ENCODE data around the gene LRRTM4.

- no peak for TF ChIP-seq HDAC2 (IDR thresholded peaks at IDR 0.05)
- TF ChIP-seq CTCF (IDR thresholded peaks at IDR 0.05) = no peak
- TF ChIP-seq HOXA7 (CRISPR knock-in tag; IDR thresholded peaks at IDR 0.05) = no peak
Observed at GRCh38 chr2:77099961-77100360, 422.2 kb downstream of the LRRTM4 start.
